ENCODE data around the gene MAGEL2. TPM values are rescaled to one million over a fixed set of nuclear protein-coding genes. Genes with fewer than 3 reads are reported as not detected.

Gene MAGEL2
- total and polyA plus RNA-seq, 10 of the 15 experiments (the other 5 are each of a cell fraction or from before 2014, with no cell fraction given) = not detected

DNA sequence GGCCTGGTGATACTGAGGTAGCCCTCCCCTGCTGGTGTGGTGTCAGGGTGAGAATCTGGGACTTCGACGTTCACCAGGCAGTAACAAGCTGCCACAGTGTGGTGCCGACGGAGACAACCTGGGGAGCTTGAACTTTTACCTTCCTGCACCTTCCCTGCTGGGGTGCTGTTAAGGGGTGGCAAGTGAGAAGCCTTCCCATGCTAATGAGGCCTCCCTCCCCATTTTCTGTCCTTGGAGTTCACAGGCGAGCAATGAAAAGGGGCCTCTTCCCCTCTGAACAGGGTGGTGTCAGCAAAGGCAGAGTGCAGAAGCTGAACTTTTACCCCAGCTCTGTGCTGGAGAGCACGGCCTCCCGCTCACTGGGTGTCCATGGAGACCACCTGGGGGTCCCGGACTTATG lies 13.5 kb downstream of the MAGEL2 start (continued):
- no peak for TF ChIP-seq TBL1XR1 (IDR thresholded peaks at IDR 0.05; ENCODE audit: low read depth, low read length)
- no peak for TF ChIP-seq ATF7 (IDR thresholded peaks at IDR 0.05; ENCODE audit: low read depth)
- TF ChIP-seq TARDBP (IDR thresholded peaks at IDR 0.05; ENCODE audit: borderline replicate concordance) = no peak

DNA sequence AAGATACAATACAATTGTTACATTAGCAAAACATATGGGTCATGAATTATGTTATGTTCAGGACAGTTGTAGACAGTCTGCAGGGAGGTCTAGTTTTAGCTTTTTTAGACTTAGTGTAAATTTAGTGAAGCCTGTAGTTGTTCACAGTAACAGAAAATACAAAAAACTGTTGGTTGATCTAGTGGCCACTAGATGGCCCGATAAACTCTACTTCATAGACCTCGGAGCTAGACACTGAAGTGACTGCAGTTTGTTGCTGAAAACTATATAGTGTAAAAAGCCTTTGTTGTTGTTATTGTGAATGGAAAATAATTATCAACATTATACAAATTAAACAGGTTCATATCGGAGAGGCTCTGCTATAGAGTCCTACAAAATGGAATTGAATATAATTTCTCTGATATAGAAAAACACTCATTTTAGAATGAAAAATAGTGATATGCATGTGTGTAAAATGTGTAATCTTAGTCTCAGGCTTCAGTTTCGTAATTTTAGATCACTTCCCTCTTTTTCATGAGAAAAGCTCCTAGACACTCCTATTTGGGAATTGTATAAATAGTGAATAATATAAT lies 18.3 kb downstream of the MAGEL2 start:
- Histone ChIP-seq H2AFZ (ENCODE audit: control insufficient read depth, low read depth, low read length) (no peak overlapping the region), H3K79me2 (ENCODE audit: control insufficient read depth, insufficient read depth, low read length) (no peaks in the 10 kb centered on the region), H3K9me3 (replicated peaks; ENCODE audit: control insufficient read depth, insufficient read depth, low read length) (no peaks in the 10 kb centered on the region; the same call in 1 of the 3 replicates), H3K27me3 (replicated peaks in 1 of 2; ENCODE audit: control insufficient read depth in 2 of 2, insufficient read depth in 2 of 2, low read length in 1 of 2) (no peaks in the 10 kb centered on the region), H3K36me3 (ENCODE audit: control insufficient read depth in 2 of 2, insufficient read depth in 2 of 2, low read length in 1 of 2) (no peaks in the 10 kb centered on the region), H3K27ac (ENCODE audit: control insufficient read depth, insufficient read depth) (no peak overlapping the region), H3K4me1 (ENCODE audit: control insufficient read depth, insufficient read depth, low read length) (no peaks in the 10 kb centered on the region), H4K20me1 (ENCODE audit: control insufficient read depth, insufficient read depth) (no peaks in the 10 kb centered on the region), H3K9ac (ENCODE audit: control insufficient read depth, insufficient read depth, low read length) (no peak overlapping the region), H3K4me2 (ENCODE audit: control insufficient read depth, insufficient read depth) (no peak overlapping the region), H3K4me3 (no peak overlapping the region)
- intact Hi-C loops (cut with micrococcal nuclease; ENCODE audit: unreplicated experiment) (no loop called here), in situ Hi-C loops (cut with MboI) (loop anchor here (25.0 kb wide), 1 partner anchor 1883 kb away; no protein-coding TSS in a partner anchor)
- ChIA-PET CTCF (interaction anchor here (0.7 kb wide), 1 partner anchor 1812 kb away, joined by 3 read pairs; no protein-coding TSS in a partner anchor), SMC1A (ENCODE audit: uncharacterized antibody, unreplicated experiment) (no interaction called here), POLR2A (no interaction called here), RAD21 (ENCODE audit: unreplicated experiment) (no interaction called here)
- FAIRE-seq (no peak), ATAC-seq (no peak), DNase-seq (ENCODE audit: low read depth, low spot score) (no peak)
- 2% methylated on average over 4 of the region's 4 CpGs for WGBS (ENCODE audit: insufficient coverage, insufficient replicate concordance, low lambda C conversion rate, missing lambda C conversion rate)
- no TSS peak for BruUV-seq (replicated peaks)
- TF ChIP-seq, protein P1, sequence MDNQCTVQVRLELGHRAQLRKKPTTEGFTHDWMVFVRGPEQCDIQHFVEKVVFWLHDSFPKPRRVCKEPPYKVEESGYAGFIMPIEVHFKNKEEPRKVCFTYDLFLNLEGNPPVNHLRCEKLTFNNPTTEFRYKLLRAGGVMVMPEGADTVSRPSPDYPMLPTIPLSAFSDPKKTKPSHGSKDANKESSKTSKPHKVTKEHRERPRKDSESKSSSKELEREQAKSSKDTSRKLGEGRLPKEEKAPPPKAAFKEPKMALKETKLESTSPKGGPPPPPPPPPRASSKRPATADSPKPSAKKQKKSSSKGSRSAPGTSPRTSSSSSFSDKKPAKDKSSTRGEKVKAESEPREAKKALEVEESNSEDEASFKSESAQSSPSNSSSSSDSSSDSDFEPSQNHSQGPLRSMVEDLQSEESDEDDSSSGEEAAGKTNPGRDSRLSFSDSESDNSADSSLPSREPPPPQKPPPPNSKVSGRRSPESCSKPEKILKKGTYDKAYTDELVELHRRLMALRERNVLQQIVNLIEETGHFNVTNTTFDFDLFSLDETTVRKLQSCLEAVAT (IDR thresholded peaks at IDR 0.05) = no peak
- no peak for TF ChIP-seq KDM1A (IDR thresholded peaks at IDR 0.05; ENCODE audit: borderline replicate concordance)
- TF ChIP-seq, protein P2, sequence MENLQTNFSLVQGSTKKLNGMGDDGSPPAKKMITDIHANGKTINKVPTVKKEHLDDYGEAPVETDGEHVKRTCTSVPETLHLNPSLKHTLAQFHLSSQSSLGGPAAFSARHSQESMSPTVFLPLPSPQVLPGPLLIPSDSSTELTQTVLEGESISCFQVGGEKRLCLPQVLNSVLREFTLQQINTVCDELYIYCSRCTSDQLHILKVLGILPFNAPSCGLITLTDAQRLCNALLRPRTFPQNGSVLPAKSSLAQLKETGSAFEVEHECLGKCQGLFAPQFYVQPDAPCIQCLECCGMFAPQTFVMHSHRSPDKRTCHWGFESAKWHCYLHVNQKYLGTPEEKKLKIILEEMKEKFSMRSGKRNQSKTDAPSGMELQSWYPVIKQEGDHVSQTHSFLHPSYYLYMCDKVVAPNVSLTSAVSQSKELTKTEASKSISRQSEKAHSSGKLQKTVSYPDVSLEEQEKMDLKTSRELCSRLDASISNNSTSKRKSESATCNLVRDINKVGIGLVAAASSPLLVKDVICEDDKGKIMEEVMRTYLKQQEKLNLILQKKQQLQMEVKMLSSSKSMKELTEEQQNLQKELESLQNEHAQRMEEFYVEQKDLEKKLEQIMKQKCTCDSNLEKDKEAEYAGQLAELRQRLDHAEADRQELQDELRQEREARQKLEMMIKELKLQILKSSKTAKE (IDR thresholded peaks at IDR 0.05; ENCODE audit: low read depth, poor library complexity, severe bottlenecking) = no peak
- no peak for TF ChIP-seq TCF7 (IDR thresholded peaks at IDR 0.05; ENCODE audit: borderline replicate concordance)
- TF ChIP-seq, protein P3, sequence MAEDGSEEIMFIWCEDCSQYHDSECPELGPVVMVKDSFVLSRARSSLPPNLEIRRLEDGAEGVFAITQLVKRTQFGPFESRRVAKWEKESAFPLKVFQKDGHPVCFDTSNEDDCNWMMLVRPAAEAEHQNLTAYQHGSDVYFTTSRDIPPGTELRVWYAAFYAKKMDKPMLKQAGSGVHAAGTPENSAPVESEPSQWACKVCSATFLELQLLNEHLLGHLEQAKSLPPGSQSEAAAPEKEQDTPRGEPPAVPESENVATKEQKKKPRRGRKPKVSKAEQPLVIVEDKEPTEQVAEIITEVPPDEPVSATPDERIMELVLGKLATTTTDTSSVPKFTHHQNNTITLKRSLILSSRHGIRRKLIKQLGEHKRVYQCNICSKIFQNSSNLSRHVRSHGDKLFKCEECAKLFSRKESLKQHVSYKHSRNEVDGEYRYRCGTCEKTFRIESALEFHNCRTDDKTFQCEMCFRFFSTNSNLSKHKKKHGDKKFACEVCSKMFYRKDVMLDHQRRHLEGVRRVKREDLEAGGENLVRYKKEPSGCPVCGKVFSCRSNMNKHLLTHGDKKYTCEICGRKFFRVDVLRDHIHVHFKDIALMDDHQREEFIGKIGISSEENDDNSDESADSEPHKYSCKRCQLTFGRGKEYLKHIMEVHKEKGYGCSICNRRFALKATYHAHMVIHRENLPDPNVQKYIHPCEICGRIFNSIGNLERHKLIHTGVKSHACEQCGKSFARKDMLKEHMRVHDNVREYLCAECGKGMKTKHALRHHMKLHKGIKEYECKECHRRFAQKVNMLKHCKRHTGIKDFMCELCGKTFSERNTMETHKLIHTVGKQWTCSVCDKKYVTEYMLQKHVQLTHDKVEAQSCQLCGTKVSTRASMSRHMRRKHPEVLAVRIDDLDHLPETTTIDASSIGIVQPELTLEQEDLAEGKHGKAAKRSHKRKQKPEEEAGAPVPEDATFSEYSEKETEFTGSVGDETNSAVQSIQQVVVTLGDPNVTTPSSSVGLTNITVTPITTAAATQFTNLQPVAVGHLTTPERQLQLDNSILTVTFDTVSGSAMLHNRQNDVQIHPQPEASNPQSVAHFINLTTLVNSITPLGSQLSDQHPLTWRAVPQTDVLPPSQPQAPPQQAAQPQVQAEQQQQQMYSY (CRISPR knock-in tag; IDR thresholded peaks at IDR 0.05) = no peak
- no peak for TF ChIP-seq ZSCAN29 (IDR thresholded peaks at IDR 0.05)
- TF ChIP-seq NBN (IDR thresholded peaks at IDR 0.05) = no peak
- no peak for TF ChIP-seq DPF2 (IDR thresholded peaks at IDR 0.05)
- no peak for TF ChIP-seq EED (IDR thresholded peaks at IDR 0.05; ENCODE audit: low read depth)
- TF ChIP-seq BRCA1 (IDR thresholded peaks at IDR 0.05; ENCODE audit: low read depth, low read length) = no peak
- no peak for TF ChIP-seq BMI1 (IDR thresholded peaks at IDR 0.05; ENCODE audit: borderline replicate concordance)
- no peak for TF ChIP-seq MEF2B (IDR thresholded peaks at IDR 0.05; ENCODE audit: partially characterized antibody, poor library complexity, severe bottlenecking)
- no peak for TF ChIP-seq ZNF384 (IDR thresholded peaks at IDR 0.05; ENCODE audit: borderline replicate concordance, low read depth, low read length)
- no peak for TF ChIP-seq SIN3A (IDR thresholded peaks at IDR 0.05; ENCODE audit: low read depth, low read length)
- TF ChIP-seq ZNF274 (IDR thresholded peaks at IDR 0.05; ENCODE audit: insufficient read depth, insufficient read length) = no peak

All from GM12878 (cell line).